Stomach (tissue), 4 donors: ENCODE measurements around the gene RAB5B.

Experiments used
- EP300 ChIP-seq: sonication (generic); formaldehyde crosslinking; IDR thresholded peaks from one replicate; pipeline ENCODE4 v1.6.1; 2017; ENCODE audit warnings: antibody characterized with exemption
- POLR2A ChIP-seq, 4 donors: fragments of 450-650 bp; IDR thresholded peaks; one replicate each; pipeline ENCODE4 v1.6.1; 2016; ENCODE audit warnings: antibody characterized with exemption in 4 of 4, control low read depth in 2 of 4, mild to moderate bottlenecking in 1 of 4, moderate library complexity in 1 of 4
- POLR2AphosphoS5 ChIP-seq, 3 donors: sonication (generic); formaldehyde crosslinking; IDR thresholded peaks; one replicate each; pipeline ENCODE4 v1.6.1; 2016; ENCODE audit warnings: antibody characterized with exemption in 3 of 3
- TF ChIP-seq, protein P1 (sequence below), 7 experiments: fragments of 450-650 bp in 4 of 7; fragments of 200-600 bp in 3 of 7; sonication (generic) in 3 of 7; IDR thresholded peaks; one replicate each; pipeline ENCODE4 v1.5.1; 2016 to 2019; ENCODE audit warnings: antibody characterized with exemption in 7 of 7, control low read depth in 2 of 7, mild to moderate bottlenecking in 1 of 7

DNA sequence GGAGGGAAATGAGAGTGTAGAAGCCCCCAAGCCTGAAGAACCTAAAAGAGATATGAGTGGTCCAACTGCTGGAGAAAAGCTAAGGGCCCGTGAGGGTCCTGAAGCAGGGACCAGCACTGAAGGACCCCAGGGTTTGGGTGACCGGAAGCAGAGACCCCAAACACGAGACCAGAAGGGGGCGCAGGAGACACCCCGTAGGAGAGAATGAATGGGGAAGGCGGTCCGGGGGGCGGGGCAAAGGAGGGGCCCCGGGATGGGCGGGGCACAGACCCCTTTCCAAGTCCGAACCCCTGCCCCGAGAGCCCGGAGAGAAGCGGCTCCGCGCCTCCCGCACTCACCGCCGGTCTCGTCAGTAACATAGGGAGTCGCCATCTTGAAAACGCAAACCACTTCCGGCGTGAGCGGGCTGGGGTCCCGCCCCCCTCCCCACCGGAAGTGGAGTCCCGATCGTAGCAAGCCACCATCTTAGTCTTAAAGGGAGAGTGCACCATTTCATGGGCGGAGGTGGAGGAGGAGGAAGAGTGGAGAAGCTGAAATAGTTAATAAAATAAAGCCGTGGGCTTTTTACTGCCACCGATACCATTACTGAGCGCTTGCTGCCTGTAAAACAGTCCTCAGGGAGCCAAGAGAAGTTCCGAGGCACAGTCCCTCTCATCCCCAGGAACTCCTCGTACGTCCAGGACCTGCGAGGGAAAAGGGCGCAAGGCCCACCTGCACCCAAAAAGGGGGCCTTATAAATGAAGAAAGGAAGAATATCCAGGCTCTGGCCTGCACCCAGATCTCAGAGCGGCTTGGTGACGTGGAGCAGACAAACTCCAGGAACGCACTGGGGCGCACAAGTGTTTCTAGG, 46.9 kb upstream of the RAB5B start:
- TF ChIP-seq, protein P1, sequence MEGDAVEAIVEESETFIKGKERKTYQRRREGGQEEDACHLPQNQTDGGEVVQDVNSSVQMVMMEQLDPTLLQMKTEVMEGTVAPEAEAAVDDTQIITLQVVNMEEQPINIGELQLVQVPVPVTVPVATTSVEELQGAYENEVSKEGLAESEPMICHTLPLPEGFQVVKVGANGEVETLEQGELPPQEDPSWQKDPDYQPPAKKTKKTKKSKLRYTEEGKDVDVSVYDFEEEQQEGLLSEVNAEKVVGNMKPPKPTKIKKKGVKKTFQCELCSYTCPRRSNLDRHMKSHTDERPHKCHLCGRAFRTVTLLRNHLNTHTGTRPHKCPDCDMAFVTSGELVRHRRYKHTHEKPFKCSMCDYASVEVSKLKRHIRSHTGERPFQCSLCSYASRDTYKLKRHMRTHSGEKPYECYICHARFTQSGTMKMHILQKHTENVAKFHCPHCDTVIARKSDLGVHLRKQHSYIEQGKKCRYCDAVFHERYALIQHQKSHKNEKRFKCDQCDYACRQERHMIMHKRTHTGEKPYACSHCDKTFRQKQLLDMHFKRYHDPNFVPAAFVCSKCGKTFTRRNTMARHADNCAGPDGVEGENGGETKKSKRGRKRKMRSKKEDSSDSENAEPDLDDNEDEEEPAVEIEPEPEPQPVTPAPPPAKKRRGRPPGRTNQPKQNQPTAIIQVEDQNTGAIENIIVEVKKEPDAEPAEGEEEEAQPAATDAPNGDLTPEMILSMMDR (IDR thresholded peaks at IDR 0.05): peak in 5 of 7 experiments; percentile 55 to 69 (median 60)
- TF ChIP-seq POLR2AphosphoS5 (IDR thresholded peaks at IDR 0.05) (peak in 2 of 3 donors; percentile 60 to 74), POLR2A (IDR thresholded peaks at IDR 0.05) (no peak), EP300 (no peak)
